KOPT-K1 (cell line): ENCODE results near the gene LUZP2.

Experiments
- H3K27ac ChIP-seq: fragments of 200-600 bp; sonication (generic); 2 replicates; pipeline ENCODE4 v1.5.1; 2016; ENCODE audit warnings: antibody characterized with exemption, mild to moderate bottlenecking, low read depth, low read length; ENCODE audit not compliant: poor library complexity, severe bottlenecking
- H3K36me3 ChIP-seq: fragments of 200-600 bp; sonication (generic); 2 replicates; pipeline ENCODE4 v1.5.1; 2017; ENCODE audit warnings: antibody characterized with exemption, mild to moderate bottlenecking, low read length, moderate library complexity; ENCODE audit not compliant: insufficient read depth
- H3K9me3 ChIP-seq: fragments of 200-600 bp; sonication (generic); 2 replicates; pipeline ENCODE4 v1.5.1; 2017; ENCODE audit warnings: antibody characterized with exemption, low read length, mild to moderate bottlenecking; ENCODE audit not compliant: insufficient read depth, poor library complexity, severe bottlenecking

The LUZP2 gene

DNA sequence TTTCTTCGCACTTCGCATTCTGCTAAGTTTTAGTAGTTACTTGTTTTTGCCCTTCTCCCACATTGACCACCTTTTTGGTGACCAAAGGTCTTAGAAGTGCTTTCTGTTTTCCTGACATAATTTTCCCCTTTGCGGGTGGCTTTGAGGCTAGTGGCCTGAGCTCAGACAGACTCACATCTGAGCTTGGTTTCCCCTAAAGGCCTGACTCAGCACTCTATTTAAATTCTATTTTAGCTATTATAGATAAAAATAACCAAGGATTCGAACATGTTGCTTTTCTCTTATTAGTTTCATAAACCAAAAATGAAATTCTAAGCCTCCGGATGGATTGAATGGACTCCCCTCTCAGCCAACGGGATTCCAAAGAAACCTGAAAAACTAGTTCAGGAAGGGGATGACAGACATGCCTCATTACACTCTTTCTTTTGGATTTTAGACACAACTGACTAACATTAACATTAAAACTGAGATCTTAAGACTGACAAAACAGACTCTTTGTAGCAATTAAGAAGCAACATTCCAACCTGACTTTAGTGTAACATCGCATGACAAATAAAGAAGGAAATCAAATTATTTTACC, 258.5 kb downstream of the LUZP2 start:
- H3K27ac ChIP-seq: no peak overlapping the region
- no peaks in the 10 kb centered on the region for H3K9me3 ChIP-seq
- H3K36me3 ChIP-seq: no peaks in the 10 kb centered on the region

DNA sequence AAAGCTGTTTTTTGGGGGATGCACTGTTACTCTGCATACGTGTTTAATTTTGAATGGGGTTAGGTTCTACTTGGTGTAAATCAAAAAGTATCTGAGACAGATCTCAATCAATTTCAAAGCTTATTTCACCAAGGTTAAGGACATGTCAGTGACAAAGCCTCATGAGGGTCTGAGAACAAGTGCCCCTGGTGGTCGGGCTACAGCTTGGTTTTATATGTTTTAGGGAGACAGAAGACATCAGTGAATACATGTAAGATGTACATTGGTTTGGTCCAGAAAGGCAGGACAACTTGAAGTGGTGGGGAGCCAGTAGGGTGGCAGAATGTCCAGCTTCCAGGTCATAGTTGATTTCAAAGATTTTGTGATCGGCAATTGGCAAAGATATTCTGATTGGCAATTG, 262.9 kb downstream of the LUZP2 start:
- no peak overlapping the region for H3K27ac ChIP-seq
- H3K36me3 ChIP-seq: no peaks in the 10 kb centered on the region
- H3K9me3 ChIP-seq: no peaks in the 10 kb centered on the region

DNA sequence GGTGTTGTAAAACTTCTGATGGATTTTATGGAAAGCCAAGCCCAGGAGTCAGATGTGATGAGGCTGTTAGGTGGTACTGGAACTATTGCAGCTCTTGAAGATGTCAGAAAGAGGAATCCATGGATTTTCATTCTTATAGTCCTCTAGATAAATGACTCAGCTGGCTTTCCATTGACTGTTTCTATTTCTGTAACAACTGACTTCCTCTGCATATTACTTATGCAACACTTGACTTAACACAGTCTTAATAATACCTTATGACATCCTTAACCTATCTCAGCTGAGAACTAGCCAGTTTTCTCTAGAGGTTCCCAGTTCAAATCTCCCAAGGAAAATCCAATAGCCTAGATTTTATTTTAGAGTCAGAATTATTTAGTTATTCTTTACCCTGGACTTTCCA, 263.8 kb downstream of the LUZP2 start:
- Histone ChIP-seq H3K27ac (no peak overlapping the region), H3K36me3 (no peaks in the 10 kb centered on the region), H3K9me3 (no peaks in the 10 kb centered on the region)

DNA sequence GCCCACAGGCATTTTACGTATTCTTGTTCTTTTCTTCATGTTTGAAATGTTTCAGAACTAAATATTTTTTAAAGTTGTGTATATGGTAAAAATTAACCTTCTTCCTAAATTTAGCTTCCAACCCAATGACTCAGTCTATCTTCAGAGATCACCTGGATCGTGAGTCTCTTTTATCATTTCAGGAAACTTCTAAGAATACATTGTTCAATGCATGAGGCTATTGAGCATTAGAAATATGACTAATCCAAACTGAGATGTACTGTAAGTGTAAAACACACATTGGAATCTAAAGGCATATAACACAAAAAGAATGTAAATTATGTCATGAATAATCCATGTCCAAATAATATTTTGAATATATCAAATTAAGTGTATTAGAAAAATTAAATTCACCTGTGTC, 265.2 kb downstream of the LUZP2 start:
- Histone ChIP-seq H3K27ac (no peak overlapping the region), H3K9me3 (no peaks in the 10 kb centered on the region), H3K36me3 (no peaks in the 10 kb centered on the region)

DNA sequence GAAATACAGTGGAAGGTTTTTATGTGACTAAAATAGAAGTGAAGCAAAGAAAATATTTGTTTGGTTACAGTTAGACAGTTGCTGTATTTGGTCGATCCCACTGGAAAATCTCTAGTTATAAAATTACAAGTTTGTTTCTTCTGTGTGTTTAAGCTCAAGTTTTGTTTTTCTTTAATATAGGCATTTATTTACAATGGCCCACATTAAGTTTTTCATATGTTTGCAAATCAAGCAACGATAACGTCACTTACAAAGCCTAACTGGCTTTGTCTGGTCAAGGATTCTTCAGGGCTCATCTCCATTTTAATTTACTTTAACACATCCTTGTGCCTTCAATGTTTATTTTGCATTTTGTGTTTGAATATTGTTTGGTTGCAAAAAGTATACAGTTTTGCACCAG, 270.6 kb downstream of the LUZP2 start:
- H3K9me3 ChIP-seq: no peaks in the 10 kb centered on the region
- H3K27ac ChIP-seq: no peak overlapping the region
- H3K36me3 ChIP-seq: no peaks in the 10 kb centered on the region

DNA sequence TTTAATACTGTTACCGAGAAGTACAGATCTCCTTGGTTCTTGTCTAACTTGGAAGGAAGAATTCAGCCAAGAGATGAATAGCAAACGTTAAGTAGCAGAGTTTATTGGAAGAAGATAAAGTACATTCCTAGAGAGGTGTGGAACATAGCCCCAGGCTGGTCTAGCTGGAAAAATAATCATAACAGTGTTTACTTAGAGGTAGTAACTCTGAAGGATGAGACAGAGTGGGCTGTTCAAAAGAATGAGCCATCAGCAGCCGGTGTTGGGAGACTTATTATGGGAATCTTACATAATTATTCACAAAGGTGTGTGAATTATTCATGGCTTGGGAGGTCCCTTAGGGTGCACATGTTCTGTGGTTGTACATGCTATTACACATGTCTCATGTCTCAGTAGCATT, 276.5 kb downstream of the LUZP2 start:
- H3K36me3 ChIP-seq: no peaks in the 10 kb centered on the region
- H3K27ac ChIP-seq: no peak overlapping the region
- H3K9me3 ChIP-seq: no peaks in the 10 kb centered on the region

DNA sequence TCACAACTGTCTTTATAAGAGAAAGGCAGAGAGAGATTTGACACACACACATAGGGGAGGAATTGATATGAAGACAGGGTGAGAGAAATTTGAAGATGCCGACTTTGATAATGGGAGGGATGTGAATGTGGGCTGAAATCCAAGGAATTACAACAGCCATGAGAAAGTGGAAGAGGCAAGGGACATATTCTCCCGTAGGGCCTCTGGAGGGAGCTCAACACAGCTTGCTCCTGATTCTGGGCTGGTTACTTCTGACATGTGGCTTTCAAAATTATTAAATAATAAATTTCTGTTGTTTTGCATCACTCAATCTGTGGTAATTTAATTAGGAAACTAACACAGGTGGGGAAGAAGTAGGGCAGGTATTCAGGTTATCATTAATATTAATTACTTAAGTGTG, 282.9 kb downstream of the LUZP2 start:
- H3K27ac ChIP-seq: no peak overlapping the region
- H3K9me3 ChIP-seq: no peaks in the 10 kb centered on the region
- H3K36me3 ChIP-seq: no peaks in the 10 kb centered on the region

DNA sequence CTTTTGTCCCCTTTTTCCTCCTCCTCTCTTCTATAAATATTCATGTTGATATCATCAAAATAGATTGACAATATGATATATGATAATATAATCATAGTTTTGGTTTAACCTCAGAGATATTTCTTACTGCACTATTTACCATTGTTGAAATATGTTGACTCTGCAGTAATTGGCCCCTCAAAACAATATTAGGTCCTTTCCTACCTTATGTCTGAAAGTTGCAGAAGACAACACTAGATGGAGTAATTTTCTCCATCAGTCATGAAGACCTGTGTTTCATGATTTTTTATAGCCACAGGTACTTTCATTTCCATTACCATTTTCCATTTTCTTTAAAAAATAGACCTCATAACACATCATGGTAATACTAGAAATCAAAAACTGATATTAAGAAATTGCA, 284.4 kb downstream of the LUZP2 start:
- Histone ChIP-seq H3K27ac (no peak overlapping the region), H3K9me3 (no peaks in the 10 kb centered on the region), H3K36me3 (no peaks in the 10 kb centered on the region)

DNA sequence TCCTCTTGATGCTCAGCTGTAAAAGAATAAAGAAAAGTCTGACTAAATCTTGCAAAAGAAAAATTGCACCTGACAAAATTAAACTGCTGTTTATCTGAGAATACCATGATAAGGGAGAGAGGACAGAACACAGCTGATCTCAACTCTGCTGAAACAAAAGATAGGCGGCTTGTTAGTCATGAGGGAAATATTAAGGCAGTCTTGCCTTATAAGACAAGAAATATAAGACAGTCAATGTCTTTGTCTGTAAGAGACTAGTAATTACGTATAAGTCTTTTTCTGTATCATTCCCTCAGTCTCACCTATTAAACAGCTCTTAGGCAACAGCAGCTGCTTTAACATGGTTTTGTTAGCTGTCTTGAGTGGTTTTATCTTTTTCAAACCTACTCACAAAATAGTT, 296.6 kb downstream of the LUZP2 start:
- H3K27ac ChIP-seq: no peak overlapping the region
- H3K36me3 ChIP-seq: no peaks in the 10 kb centered on the region
- H3K9me3 ChIP-seq: no peaks in the 10 kb centered on the region

DNA sequence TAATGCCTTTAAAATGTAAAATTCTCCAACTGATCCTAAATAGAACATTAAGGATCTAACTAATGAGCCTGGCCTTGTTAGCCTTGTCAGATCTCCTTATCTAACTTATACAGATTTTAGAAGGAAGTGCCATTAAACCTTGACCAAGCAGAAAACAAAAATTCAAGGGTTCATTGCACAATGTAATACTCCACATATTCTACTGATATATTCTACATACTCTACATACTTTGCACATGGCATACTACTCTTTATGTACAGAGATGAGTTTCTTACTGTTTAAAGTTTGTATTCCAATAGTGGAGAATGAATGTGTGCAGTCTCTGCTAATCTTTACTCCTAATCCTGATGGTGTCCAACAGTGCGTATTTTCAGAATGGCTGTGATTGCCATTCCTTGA, 297.2 kb downstream of the LUZP2 start:
- Histone ChIP-seq H3K27ac (no peak overlapping the region), H3K9me3 (no peaks in the 10 kb centered on the region), H3K36me3 (no peaks in the 10 kb centered on the region)

DNA sequence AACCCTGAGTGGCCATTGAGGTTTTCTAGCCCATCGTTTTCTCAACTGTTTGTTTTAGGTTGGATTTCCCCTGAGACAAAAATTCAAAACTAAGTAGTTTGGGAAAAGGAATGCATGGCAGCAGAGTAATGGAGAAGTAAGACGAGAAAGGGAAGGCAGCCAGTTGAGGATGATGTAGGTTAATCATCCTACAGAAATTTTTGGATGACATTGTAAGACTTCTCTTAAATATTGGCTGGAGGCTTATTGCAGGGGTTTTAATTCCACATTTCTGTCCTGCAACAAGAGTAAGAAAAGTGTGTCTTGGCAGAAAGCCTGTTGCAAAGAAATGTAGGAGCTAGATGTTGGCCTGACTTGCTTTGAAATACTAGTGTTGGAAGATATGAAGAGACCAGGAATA, 308.8 kb downstream of the LUZP2 start:
- Histone ChIP-seq H3K27ac (no peak overlapping the region), H3K36me3 (no peaks in the 10 kb centered on the region), H3K9me3 (no peaks in the 10 kb centered on the region)

DNA sequence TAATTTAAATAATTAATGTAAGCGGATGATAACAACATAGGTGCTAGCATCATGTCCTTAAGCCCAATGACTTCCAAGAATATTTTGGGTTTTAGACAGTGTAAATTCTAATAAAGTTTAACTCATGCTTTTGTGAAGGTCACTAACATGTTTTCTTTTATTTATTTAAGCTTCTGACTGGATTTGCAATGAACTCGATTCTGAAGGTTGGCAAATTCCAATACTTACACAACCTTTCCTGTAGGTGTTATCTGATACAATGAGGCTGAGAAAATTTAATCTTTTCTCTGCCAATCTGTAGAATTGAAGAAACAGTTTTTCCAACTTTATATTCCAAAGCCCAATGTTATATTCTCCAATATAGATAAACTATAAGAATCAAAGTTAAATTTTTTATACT, 311.3 kb downstream of the LUZP2 start:
- Histone ChIP-seq H3K9me3 (no peaks in the 10 kb centered on the region), H3K27ac (no peak overlapping the region), H3K36me3 (no peaks in the 10 kb centered on the region)

DNA sequence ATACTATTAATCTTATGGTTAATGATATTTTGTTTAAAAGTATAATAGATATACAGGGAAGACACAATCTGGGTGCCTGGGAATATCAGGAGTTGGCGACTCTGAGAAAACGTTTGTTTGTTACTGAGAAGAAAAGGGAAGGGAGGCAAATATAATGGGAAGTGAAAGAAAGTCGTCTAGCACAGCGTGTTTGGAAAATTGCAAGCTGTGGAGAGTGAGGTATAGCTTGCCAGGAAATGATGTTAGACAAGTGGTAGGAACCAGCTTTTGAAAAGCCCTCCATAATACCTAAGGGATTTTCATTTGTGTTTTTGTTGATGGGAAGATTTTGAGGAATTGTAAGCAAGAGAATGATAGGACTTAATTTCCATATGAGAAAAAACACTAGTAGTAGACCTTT, 322.2 kb downstream of the LUZP2 start:
- H3K27ac ChIP-seq: no peak overlapping the region
- no peaks in the 10 kb centered on the region for H3K9me3 ChIP-seq
- no peaks in the 10 kb centered on the region for H3K36me3 ChIP-seq

DNA sequence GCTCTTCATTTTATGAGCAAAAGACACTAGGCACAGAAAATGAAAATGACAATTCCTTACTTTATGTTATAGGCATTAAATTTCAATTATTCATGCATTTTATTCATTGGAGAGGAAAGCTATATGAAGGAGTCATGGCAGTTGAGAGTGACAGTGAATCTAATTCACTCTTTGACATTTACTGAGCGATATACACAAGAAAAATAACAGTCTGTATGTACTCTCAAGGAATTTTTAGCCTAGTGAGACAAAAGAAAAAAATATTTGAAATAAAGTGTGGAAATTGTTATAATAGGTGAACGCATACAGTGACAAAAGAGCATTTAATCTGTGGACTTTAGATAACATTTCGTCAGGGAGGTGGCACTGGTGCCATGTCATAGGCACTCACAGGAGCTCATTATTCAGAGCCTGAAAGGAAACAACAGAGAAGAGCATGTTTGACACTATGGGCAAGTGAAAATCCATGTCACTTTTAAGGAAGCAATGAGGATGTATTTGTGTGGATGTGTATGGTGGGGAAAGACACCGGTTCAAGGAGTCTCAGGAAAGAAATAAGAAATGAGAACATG, 323.1 kb downstream of the LUZP2 start:
- Histone ChIP-seq H3K9me3 (no peaks in the 10 kb centered on the region), H3K36me3 (no peaks in the 10 kb centered on the region), H3K27ac (no peak overlapping the region)

DNA sequence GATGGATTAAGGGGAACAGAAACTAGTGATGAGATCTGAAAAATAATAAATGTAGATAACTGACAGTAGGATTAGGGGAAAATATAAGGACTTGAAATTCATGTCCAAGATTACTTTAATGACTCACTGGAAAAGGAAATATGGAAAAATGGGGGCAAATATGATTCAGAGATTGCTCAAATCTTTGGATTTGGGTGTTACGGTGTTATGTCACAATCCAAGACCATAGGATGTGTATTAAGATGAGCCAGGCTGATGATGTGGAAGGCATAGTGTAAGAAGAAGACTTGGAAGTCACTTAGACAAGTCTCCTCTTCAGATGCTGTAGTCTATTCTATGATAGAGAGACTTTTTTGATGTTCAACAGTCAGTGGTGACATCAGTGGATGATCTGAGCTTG, 323.7 kb downstream of the LUZP2 start:
- H3K9me3 ChIP-seq: no peaks in the 10 kb centered on the region
- no peak overlapping the region for H3K27ac ChIP-seq
- H3K36me3 ChIP-seq: no peaks in the 10 kb centered on the region

DNA sequence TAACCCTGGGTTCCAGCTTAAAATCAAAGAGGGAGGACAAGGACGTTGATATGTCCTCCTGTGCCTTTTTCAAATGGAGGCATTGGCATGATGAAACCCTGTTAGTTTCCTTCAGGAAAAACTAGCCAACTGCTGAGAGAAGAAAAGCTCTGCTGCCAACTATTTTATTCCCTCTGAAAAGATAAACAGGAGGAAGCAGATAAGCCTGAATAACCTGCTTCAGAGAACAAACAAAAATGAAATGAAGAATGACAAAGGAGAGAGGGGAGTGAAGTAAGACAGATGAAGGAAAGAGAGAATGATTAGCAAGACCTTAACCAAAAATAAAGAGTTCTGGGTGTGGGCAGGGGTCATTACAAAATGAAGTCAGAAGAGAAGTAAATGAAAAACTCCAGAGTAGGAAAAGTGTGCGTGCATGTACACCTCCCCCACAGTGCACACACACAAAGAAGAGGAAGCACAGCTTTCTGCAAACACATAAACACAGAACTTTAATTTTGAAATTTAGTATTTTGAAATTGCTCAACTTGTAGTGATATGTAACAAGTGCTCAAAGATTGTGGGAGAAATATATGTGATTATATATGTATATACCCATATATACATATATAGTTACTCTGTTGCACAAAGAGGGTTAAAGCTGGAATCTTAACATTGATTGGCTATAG, 332.2 kb downstream of the LUZP2 start:
- Histone ChIP-seq H3K36me3 (no peaks in the 10 kb centered on the region), H3K27ac (no peak overlapping the region), H3K9me3 (no peaks in the 10 kb centered on the region)
